K562 (cell line): ENCODE results near the gene CYB561A3. TPM values are rescaled to one million over a fixed set of nuclear protein-coding genes. Genes with fewer than 3 reads are reported as not detected.

Experiments used
- ATAC-seq: fragments of 200-7000 bp; cut with Tn5 transposase; 3 replicates; pipeline ENCODE4 v1.9.1; 2020; ENCODE audit warnings: moderate library complexity
- BruUV-seq: library from RNA; stranded (reverse); fragments of 400-500 nt; replicated peaks from 2 replicates; lab custom pipeline; 2021; lab: Mats Ljungman, UMichigan
- CTCF ChIA-PET: fragments of 300-600 bp; formaldehyde crosslinking; extraction: SDS; loops from one replicate; lab custom pipeline; 2021; ENCODE audit warnings: low intra/inter-chr PET ratio; lab: Yijun Ruan, JAX
- POLR2A ChIA-PET: fragments of 300-600, 350-650 bp; sonication (Branson Sonifier 250); formaldehyde crosslinking; extraction: SDS; loops from one replicate; lab custom pipeline; 2021; ENCODE audit warnings: antibody characterized with exemption, inconsistent platforms; lab: Yijun Ruan, JAX
- DNase-seq, 4 experiments: peaks; one replicate each; pipeline versions ENCODE4 v3.0.0 to v3.0.0-alpha.2; 2011 to 2018; ENCODE audit warnings: low spot score in 3 of 4, mixed read lengths in 3 of 4; ENCODE audit errors: extremely low read depth in 1 of 4
- FAIRE-seq: peaks from 2 replicates; lab custom pipeline; 2011; peaks lifted over from hg19 to GRCh38; lab: Jason Lieb, UNC
- H2AFZ ChIP-seq: 2 replicates; pipeline ENCODE4 v1.6.0; 2011; ENCODE audit warnings: low read depth, low read length, control low read depth, inconsistent platforms
- H3K27ac ChIP-seq: fragments of 200-600 bp; 3 replicates; pipeline ENCODE4 v1.8.0; 2011; ENCODE audit warnings: low read depth, mild to moderate bottlenecking, control low read depth, inconsistent platforms, low read length, moderate library complexity, mixed read lengths; ENCODE audit errors: extremely low read depth
- H3K27me3 ChIP-seq, 2 experiments: fragments of 300-600 bp in 1 of 2; 2 replicates in 1 of 2; 3 replicates in 1 of 2; pipeline versions ENCODE4 v1.6.0 to v1.8.0; 2011; ENCODE audit warnings: inconsistent platforms in 2 of 2, low read length in 2 of 2, mild to moderate bottlenecking in 1 of 2, mixed read lengths in 1 of 2, moderate library complexity in 1 of 2; ENCODE audit not compliant: control insufficient read depth in 2 of 2, insufficient read depth in 2 of 2
- H3K36me3 ChIP-seq: fragments of 300-600 bp; 3 replicates; pipeline ENCODE4 v1.8.0; 2011; ENCODE audit warnings: mild to moderate bottlenecking, low read length, inconsistent platforms; ENCODE audit not compliant: control insufficient read depth, insufficient read depth
- H3K4me1 ChIP-seq, 2 experiments: fragments of 200-600 bp in 1 of 2; replicated peaks in 1 of 2; 2 replicates in 1 of 2; 3 replicates in 1 of 2; pipeline versions ENCODE4 v1.5.1 to v1.8.0; 2011; ENCODE audit warnings: inconsistent platforms in 2 of 2, low read length in 2 of 2, mild to moderate bottlenecking in 1 of 2, mixed read lengths in 1 of 2, moderate library complexity in 1 of 2; ENCODE audit not compliant: control insufficient read depth in 2 of 2, insufficient read depth in 2 of 2
- H3K4me2 ChIP-seq: 2 replicates; pipeline ENCODE4 v1.6.1; 2011; ENCODE audit warnings: low read length, control low read depth, inconsistent platforms, mixed read lengths; ENCODE audit not compliant: insufficient read depth
- H3K4me3 ChIP-seq: fragments of 200-600 bp; sonication (generic), shearing (Covaris generic); 2 replicates; pipeline ENCODE4 v1.5.1; 2016; ENCODE audit warnings: control low read depth, inconsistent platforms
- H3K79me2 ChIP-seq: fragments of 200-600 bp; 3 replicates; pipeline ENCODE4 v1.8.0; 2011; ENCODE audit warnings: low read length, inconsistent platforms; ENCODE audit not compliant: control insufficient read depth, insufficient read depth
- H3K9ac ChIP-seq, 2 experiments: 2 replicates each; pipeline versions ENCODE4 v1.6.0 to v1.6.1; 2011; ENCODE audit warnings: low read depth in 2 of 2, low read length in 2 of 2, control low read depth in 1 of 2, inconsistent platforms in 1 of 2, mild to moderate bottlenecking in 1 of 2, mixed read lengths in 1 of 2; ENCODE audit not compliant: insufficient read depth in 1 of 2
- H3K9me1 ChIP-seq: one replicate; pipeline ENCODE4 v1.6.0; 2011; ENCODE audit warnings: inconsistent platforms, mild to moderate bottlenecking, low read length, moderate library complexity; ENCODE audit not compliant: control insufficient read depth, insufficient read depth
- H3K9me3 ChIP-seq: replicated peaks from 2 replicates; pipeline ENCODE4 v1.5.1; 2011; ENCODE audit warnings: low read depth, low read length, inconsistent platforms; ENCODE audit not compliant: control insufficient read depth, insufficient read depth
- H4K20me1 ChIP-seq: replicated peaks from 2 replicates; pipeline ENCODE4 v1.6.1; 2011; ENCODE audit warnings: low read length, inconsistent platforms, mixed read lengths; ENCODE audit not compliant: control insufficient read depth, insufficient read depth
- BHLHE40 ChIP-seq: IDR thresholded peaks from 2 replicates; pipeline ENCODE4 v1.6.1; 2011; ENCODE audit warnings: low read length, improper control_type of control experiment
- CHD1 ChIP-seq: fragments of 200-600 bp; sonication (generic); IDR thresholded peaks from one replicate; pipeline ENCODE4 v1.6.1; 2012; ENCODE audit warnings: mild to moderate bottlenecking, moderate library complexity, low read length, inconsistent platforms
- FOXK2 ChIP-seq, 2 experiments: fragments of 450-650 bp; IDR thresholded peaks in 1 of 2; conservative IDR thresholded peaks in 1 of 2; 2 replicates each; pipeline ENCODE4 v1.6.1; 2016; ENCODE audit warnings: low read depth in 2 of 2, mild to moderate bottlenecking in 1 of 2
- JUN ChIP-seq, 2 experiments: sonication (generic) in 1 of 2; formaldehyde crosslinking in 1 of 2; IDR thresholded peaks; 2 replicates each; pipeline versions ENCODE4 v1.6.1 to v1.8.0; 2012 to 2022; ENCODE audit warnings: borderline replicate concordance in 2 of 2, mild to moderate bottlenecking in 2 of 2, improper control_type of control experiment in 1 of 2, low read depth in 1 of 2, low read length in 1 of 2, missing genetic modification reagents in 1 of 2
- KLF10 ChIP-seq: fragments of 250-450 bp; sonication (Bioruptor Pico); IDR thresholded peaks from 2 replicates; pipeline ENCODE4 v1.6.1; 2021; ENCODE audit warnings: matching md5 sums
- MEF2D ChIP-seq: conservative IDR thresholded peaks from 2 replicates; pipeline ENCODE4 v1.6.1; 2016; ENCODE audit warnings: low read depth, missing genetic modification characterization, missing compliant biosample characterization
- NR3C1 ChIP-seq: sonication (generic); formaldehyde crosslinking; IDR thresholded peaks from 2 replicates; pipeline ENCODE4 v1.8.1; 2022; ENCODE audit warnings: missing genetic modification reagents
- PHTF2 ChIP-seq: fragments of 250-450 bp; sonication (Bioruptor Pico); IDR thresholded peaks from 2 replicates; pipeline ENCODE4 v1.5.0; 2021; ENCODE audit warnings: mild to moderate bottlenecking
- POLR2A ChIP-seq: fragments of 450-650 bp; conservative IDR thresholded peaks from 2 replicates; pipeline ENCODE4 v1.6.1; 2016
- RBM15 ChIP-seq: fragments of 200-400 bp; formaldehyde crosslinking; IDR thresholded peaks from 2 replicates; pipeline ENCODE4 v1.6.1; 2018; ENCODE audit warnings: mild to moderate bottlenecking, low read length, moderate library complexity; ENCODE audit not compliant: insufficient read depth
- RBM17 ChIP-seq: fragments of 200-400 bp; formaldehyde crosslinking; IDR thresholded peaks from 2 replicates; pipeline ENCODE4 v1.6.1; 2017; ENCODE audit warnings: low read depth, mild to moderate bottlenecking, low read length, borderline replicate concordance
- SAP30 ChIP-seq: fragments of 200-600 bp; sonication (generic); IDR thresholded peaks from 2 replicates; pipeline ENCODE4 v1.6.1; 2012; ENCODE audit warnings: borderline replicate concordance, low read depth, mild to moderate bottlenecking, moderate library complexity, low read length, control low read depth, inconsistent platforms; ENCODE audit not compliant: insufficient read depth, poor library complexity, severe bottlenecking
- SMARCA4 ChIP-seq: fragments of 450-650 bp; IDR thresholded peaks from 2 replicates; pipeline ENCODE4 v1.6.1; 2016
- SP2 ChIP-seq: IDR thresholded peaks from 2 replicates; pipeline ENCODE4 v1.6.1; 2011; ENCODE audit warnings: mild to moderate bottlenecking, low read depth, low read length, moderate library complexity; ENCODE audit not compliant: poor library complexity, severe bottlenecking; ENCODE audit errors: extremely low read depth
- WGBS: fragments of 100-300 bp; shearing (Covaris generic); methylation state at CpG from one replicate; pipeline ENCODE4 v1.1.6; 2016; ENCODE audit warnings: low coverage, mixed read lengths; ENCODE audit not compliant: insufficient coverage; ENCODE audit errors: missing lambda C conversion rate; 5-methylcytosine and 5-hydroxymethylcytosine counted together
- in situ Hi-C: fragments of 300-500 bp; cut with MboI; formaldehyde crosslinking; loops from 4 replicates; pipeline ENCODE4 v1.15.0; 2018; ENCODE audit warnings: inconsistent platforms, mixed read lengths
- intact Hi-C: fragments of 100-400 bp; cut with micrococcal nuclease; formaldehyde crosslinking; loops from 2 replicates; pipeline ENCODE4 v1.14.2; 2022
- polyA plus RNA-seq, 8 experiments: library from polyadenylated mRNA; depleted of rRNA in 4 of 8; stranded (reverse) in 5 of 8; unstranded in 3 of 8; fragments of >200 nt; fragmentation: Nextera tagmentation in 2 of 8; fragmentation: Illumina TruSeq in 1 of 8; extraction: Ambion mirVana in 2 of 8; extraction: Trizol in 1 of 8; gene quantifications; 2 replicates each; pipeline versions ENCODE4 v1.2.1 to v1.2.3, GENCODE V29; 2011 to 2014; ENCODE audit warnings: inconsistent platforms in 1 of 8, missing spikeins in 1 of 8
- total RNA-seq, 7 experiments: library from RNA; depleted of rRNA in 6 of 7; stranded (reverse); fragments of >200 nt in 6 of 7; fragmentation: Illumina TruSeq in 2 of 7; extraction: Trizol in 2 of 7; gene quantifications; 2 replicates each; pipeline versions ENCODE4 v1.2.1 to v1.2.3, GENCODE V29; 2011 to 2021; ENCODE audit warnings: low replicate concordance in 1 of 7
- TF ChIP-seq, protein P1 (sequence below): fragments of 250-450 bp; sonication (Bioruptor Pico); IDR thresholded peaks from 2 replicates; pipeline ENCODE4 v1.8.0; 2021; ENCODE audit warnings: mild to moderate bottlenecking, moderate library complexity
- TF ChIP-seq, protein P2 (sequence below): fragments of 150-350 bp; conservative IDR thresholded peaks from 2 replicates; pipeline ENCODE4 v1.6.1; 2014; ENCODE audit warnings: low read length
- TF ChIP-seq, protein P3 (sequence below): fragments of 450-650 bp; IDR thresholded peaks from 2 replicates; pipeline ENCODE4 v1.6.1; 2016; ENCODE audit warnings: missing biosample characterization, missing genetic modification characterization

CYB561A3 gene
- total and polyA plus RNA-seq, 9 of the 15 experiments (the other 6 are each of a cell fraction or from before 2014, with no cell fraction given): 29.2 to 78.9 (median 37.9) TPM

DNA sequence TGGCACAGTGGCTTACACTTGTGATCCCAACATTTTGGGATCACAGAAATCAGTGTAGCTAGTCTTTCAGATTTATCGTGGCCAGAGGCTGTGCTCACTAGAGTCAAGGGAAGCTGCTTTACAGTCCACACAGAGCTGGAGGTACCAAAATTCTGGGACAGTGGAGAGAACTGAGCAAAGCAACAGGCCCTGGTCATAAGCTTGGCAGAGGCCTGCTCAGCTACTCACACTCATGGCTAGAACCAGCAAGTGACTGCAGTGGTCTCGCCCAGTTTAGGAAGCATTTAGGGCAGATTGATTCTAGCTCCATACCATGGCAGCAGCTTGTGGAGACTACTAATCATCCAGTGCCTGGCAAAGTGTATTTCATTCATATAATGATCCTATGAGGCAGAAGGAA lies 39.5 kb upstream of the CYB561A3 start:
- H3K36me3 ChIP-seq: peaks cover 44% of the 10 kb centered on the region

More for the DNA sequence above, 39.5 kb upstream of the CYB561A3 start:
- H4K20me1 ChIP-seq: no peaks in the 10 kb centered on the region
- no peaks in the 10 kb centered on the region for H3K9me3 ChIP-seq
- in situ Hi-C loops (no loop called here), intact Hi-C loops (no loop called here)
- ATAC-seq (peak; percentile 45), FAIRE-seq (no peak), DNase-seq (no peak)
- 71% methylated on average over 2 of the region's 2 CpGs for WGBS
- TF ChIP-seq PHTF2 (CRISPR knock-in tag) (no peak), JUN (IDR thresholded peaks at IDR 0.05; ENCODE audit: borderline replicate concordance, low read depth, low read length) (no peak), JUN (CRISPR knock-in tag; IDR thresholded peaks at IDR 0.05; ENCODE audit: borderline replicate concordance) (no peak), RBM15 (no peak), RBM17 (no peak), KLF10 (CRISPR knock-in tag) (no peak), NR3C1 (no peak), POLR2A (no peak; the same call in 1 of the 2 replicates), FOXK2 (conservative IDR thresholded peaks at IDR 0.05 in 1 of 2, IDR thresholded peaks at IDR 0.05 in 1 of 2; ENCODE audit: low read depth in 2 of 2) (no peak), SAP30 (no peak), MEF2D (tag) (no peak), SP2 (no peak), CHD1 (no peak), BHLHE40 (no peak), SMARCA4 (no peak)
- TF ChIP-seq, protein P1, sequence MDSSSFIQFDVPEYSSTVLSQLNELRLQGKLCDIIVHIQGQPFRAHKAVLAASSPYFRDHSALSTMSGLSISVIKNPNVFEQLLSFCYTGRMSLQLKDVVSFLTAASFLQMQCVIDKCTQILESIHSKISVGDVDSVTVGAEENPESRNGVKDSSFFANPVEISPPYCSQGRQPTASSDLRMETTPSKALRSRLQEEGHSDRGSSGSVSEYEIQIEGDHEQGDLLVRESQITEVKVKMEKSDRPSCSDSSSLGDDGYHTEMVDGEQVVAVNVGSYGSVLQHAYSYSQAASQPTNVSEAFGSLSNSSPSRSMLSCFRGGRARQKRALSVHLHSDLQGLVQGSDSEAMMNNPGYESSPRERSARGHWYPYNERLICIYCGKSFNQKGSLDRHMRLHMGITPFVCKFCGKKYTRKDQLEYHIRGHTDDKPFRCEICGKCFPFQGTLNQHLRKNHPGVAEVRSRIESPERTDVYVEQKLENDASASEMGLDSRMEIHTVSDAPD (CRISPR knock-in tag): no peak
- TF ChIP-seq, protein P2, sequence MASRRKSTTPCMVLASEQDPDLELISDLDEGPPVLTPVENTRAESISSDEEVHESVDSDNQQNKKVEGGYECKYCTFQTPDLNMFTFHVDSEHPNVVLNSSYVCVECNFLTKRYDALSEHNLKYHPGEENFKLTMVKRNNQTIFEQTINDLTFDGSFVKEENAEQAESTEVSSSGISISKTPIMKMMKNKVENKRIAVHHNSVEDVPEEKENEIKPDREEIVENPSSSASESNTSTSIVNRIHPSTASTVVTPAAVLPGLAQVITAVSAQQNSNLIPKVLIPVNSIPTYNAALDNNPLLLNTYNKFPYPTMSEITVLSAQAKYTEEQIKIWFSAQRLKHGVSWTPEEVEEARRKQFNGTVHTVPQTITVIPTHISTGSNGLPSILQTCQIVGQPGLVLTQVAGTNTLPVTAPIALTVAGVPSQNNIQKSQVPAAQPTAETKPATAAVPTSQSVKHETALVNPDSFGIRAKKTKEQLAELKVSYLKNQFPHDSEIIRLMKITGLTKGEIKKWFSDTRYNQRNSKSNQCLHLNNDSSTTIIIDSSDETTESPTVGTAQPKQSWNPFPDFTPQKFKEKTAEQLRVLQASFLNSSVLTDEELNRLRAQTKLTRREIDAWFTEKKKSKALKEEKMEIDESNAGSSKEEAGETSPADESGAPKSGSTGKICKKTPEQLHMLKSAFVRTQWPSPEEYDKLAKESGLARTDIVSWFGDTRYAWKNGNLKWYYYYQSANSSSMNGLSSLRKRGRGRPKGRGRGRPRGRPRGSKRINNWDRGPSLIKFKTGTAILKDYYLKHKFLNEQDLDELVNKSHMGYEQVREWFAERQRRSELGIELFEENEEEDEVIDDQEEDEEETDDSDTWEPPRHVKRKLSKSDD: no peak
- TF ChIP-seq, protein P3, sequence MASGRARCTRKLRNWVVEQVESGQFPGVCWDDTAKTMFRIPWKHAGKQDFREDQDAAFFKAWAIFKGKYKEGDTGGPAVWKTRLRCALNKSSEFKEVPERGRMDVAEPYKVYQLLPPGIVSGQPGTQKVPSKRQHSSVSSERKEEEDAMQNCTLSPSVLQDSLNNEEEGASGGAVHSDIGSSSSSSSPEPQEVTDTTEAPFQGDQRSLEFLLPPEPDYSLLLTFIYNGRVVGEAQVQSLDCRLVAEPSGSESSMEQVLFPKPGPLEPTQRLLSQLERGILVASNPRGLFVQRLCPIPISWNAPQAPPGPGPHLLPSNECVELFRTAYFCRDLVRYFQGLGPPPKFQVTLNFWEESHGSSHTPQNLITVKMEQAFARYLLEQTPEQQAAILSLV: no peak
- no peak overlapping the region for H3K9ac ChIP-seq
- no peaks in the 10 kb centered on the region for H3K79me2 ChIP-seq
- H2AFZ ChIP-seq: no peak overlapping the region
- BruUV-seq: no TSS peak
- H3K27ac ChIP-seq: no peak overlapping the region
- no peaks in the 10 kb centered on the region for H3K9me1 ChIP-seq
- H3K4me3 ChIP-seq: no peak overlapping the region
- POLR2A ChIA-PET: interaction anchor here (1.1 to 2.7 kb wide), 7 partner anchors 8 to 73 kb away, joined by 3 to 15 read pairs (median 4); partner anchors contain the start of genes CPSF7, SDHAF2 and TMEM216
- H3K27me3 ChIP-seq: no peaks in the 10 kb centered on the region
- CTCF ChIA-PET: no interaction called here
- no peak overlapping the region for H3K4me2 ChIP-seq
- no peaks in the 10 kb centered on the region for H3K4me1 ChIP-seq
